Endothelial cell of umbilical vein (primary cell): Measurements from ENCODE around the gene PLN.

Source experiments
- JUN ChIP-seq: IDR thresholded peaks from 2 replicates; pipeline ENCODE4 v1.6.1; 2011; ENCODE audit warnings: borderline replicate concordance, low read depth; ENCODE audit not compliant: insufficient read length, insufficient read depth
- POLR2A ChIP-seq: IDR thresholded peaks from 2 replicates; pipeline ENCODE4 v1.6.1; 2012; ENCODE audit warnings: low read depth, mild to moderate bottlenecking, control low read depth, low read length
- POLR2AphosphoS5 ChIP-seq: IDR thresholded peaks from 2 replicates; pipeline ENCODE4 v1.6.1; 2012; ENCODE audit warnings: low read depth, mild to moderate bottlenecking, control low read depth, low read length, moderate library complexity; ENCODE audit not compliant: insufficient read depth

DNA sequence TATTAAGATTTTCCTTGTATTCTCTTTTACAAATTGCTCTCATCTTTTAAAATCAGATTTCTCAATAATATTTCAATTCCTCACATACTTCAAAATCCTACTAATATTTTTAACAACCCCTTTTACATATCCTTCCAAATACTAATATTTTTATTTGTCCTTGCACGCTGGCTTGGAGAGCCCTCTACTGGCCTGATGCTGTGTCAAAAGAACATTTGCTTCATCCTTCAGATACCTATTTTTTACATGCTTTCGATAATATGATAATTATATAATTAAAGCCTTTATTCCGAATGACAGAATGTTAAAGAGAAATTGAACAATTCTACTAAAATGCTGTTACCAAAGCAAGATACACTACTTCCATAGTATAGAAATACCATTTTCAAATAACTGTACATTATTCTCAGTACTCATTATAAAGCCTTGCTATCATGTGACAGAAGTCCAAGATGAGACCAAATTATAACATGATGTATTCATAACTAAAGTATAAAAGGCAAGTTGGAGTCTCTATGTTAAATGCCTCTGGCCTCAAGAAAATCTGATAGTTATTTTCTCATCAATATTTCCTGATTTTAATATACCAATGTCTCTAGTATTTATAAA is 39.0 kb upstream of the PLN start:
- TF ChIP-seq POLR2A (no peak), POLR2AphosphoS5 (no peak), JUN (no peak)
